Heart left ventricle (tissue), 16 donors: ENCODE measurements around the gene KRT34. TPM values are rescaled to one million over a fixed set of nuclear protein-coding genes. Genes with fewer than 3 reads are reported as not detected.

Experiments
- ATAC-seq, 4 donors: fragments of 200-7000 bp; cut with Tn5 transposase; one replicate each; pipeline ENCODE4 v1.9.1; 2020 to 2022; ENCODE audit warnings: moderate library complexity in 4 of 4, mild to moderate bottlenecking in 3 of 4, moderate number of reproducible peaks in 1 of 4
- DNase-seq, 5 donors: peaks; one replicate each; pipeline ENCODE4 v3.0.0-alpha.2; 2020
- H3K27ac ChIP-seq, 12 donors: fragments of 200-600 bp; sonication (generic) in 4 of 12; one replicate each; pipeline versions ENCODE4 v1.5.0 to v1.8.0; 2016 to 2022; ENCODE audit warnings: mild to moderate bottlenecking in 2 of 12
- H3K27me3 ChIP-seq, 9 donors: fragments of 200-600 bp; sonication (generic) in 2 of 9; one replicate each; pipeline versions ENCODE4 v1.5.1 to v1.8.0; 2016 to 2022; ENCODE audit warnings: mild to moderate bottlenecking in 3 of 9
- H3K36me3 ChIP-seq, 9 donors: fragments of 200-600 bp; sonication (generic) in 2 of 9; one replicate each; pipeline versions ENCODE4 v1.5.0 to v1.8.0; 2018 to 2022; ENCODE audit warnings: mild to moderate bottlenecking in 2 of 9
- H3K4me1 ChIP-seq, 12 donors: fragments of 200-600 bp; sonication (generic) in 4 of 12; one replicate each; pipeline versions ENCODE4 v1.5.0 to v1.8.0; 2016 to 2022; ENCODE audit warnings: mild to moderate bottlenecking in 3 of 12
- H3K4me3 ChIP-seq, 12 donors: fragments of 200-600 bp; sonication (generic) in 4 of 12; one replicate each; pipeline versions ENCODE4 v1.5.0 to v1.8.0; 2017 to 2022; ENCODE audit warnings: mild to moderate bottlenecking in 9 of 12, moderate library complexity in 4 of 12
- H3K9me3 ChIP-seq, 12 donors: fragments of 200-600 bp; sonication (generic) in 4 of 12; one replicate each; pipeline versions ENCODE4 v1.5.0 to v1.8.0; 2016 to 2022; ENCODE audit warnings: mild to moderate bottlenecking in 1 of 12
- POLR2A ChIP-seq, 2 donors: fragments of 450-650 bp; IDR thresholded peaks; one replicate each; pipeline ENCODE4 v1.6.1; 2017; ENCODE audit warnings: antibody characterized with exemption in 2 of 2, mild to moderate bottlenecking in 2 of 2, moderate library complexity in 2 of 2
- WGBS, 4 donors: extraction: QIAGEN DNeasy Blood & Tissue Kit in 2 of 4; methylation state at CpG; one replicate each; pipeline versions ENCODE4 v1.1.5 to v1.1.7; 2013 to 2018; 5-methylcytosine and 5-hydroxymethylcytosine counted together
- intact Hi-C, 10 donors: fragments of 100-400 bp; cut with DNase I; formaldehyde crosslinking; loops; one replicate each; pipeline versions ENCODE4 v1.11.1 to v1.14.2; 2022
- polyA plus RNA-seq, 2 donors: library from polyadenylated mRNA; stranded (reverse); fragments of 200-250 nt; gene quantifications; one replicate each; pipeline ENCODE4 v1.2.3, GENCODE V29; 2013
- total RNA-seq, 9 donors: library from RNA; depleted of rRNA in 2 of 9; stranded (reverse); fragments of >200 nt in 2 of 9; fragmentation: NEBNext Ultra II Directional in 3 of 9; extraction: Animal tissue kit (Norgen Biotek cat#: 25700) in 3 of 9; gene quantifications; one replicate each; pipeline versions ENCODE4 v1.1.0 to v1.2.4, GENCODE V29; 2016 to 2023
- TF ChIP-seq, protein P1 (sequence below), 12 donors: fragments of 200-600 bp; sonication (generic) in 4 of 12; IDR thresholded peaks; one replicate each; pipeline versions ENCODE4 v1.5.0 to v1.8.0; 2018 to 2022; ENCODE audit warnings: antibody characterized with exemption in 12 of 12, mild to moderate bottlenecking in 5 of 12
- donor health status: ischemic (EF 13 %, LVEDD 7.1; RV severe dilation, severe dysfunction).
- donor health status: healthy with polysubstance abuse.
- donor health status: DM: no; HTN: yes; CAD: no.
- donor health status: DM: no; HTN: no; CAD: no.
- donor health status: ischemic (EF 25% LVEDD 6.9; RV normal size, moderate dysfunction).
- donor health status: ischemic (EF 25% LVEDD 5.7; RV mildly dilated, moderate dysfunction).
- donor health status: healthy.
- donor health status: DM: yes; HTN: yes; CAD: no.
- donor health status: ischemic (EF 35%, LVEDD 5.7; RV mildly dilated, moderate dysfunction).
- donor health status: nonischemic (EF 11% LVEDD 7.7; RV severe dilation, severe dysfunction).
- donor health status: DM: yes; HTN: yes; CAD: no.
- donor health status: PGD.
- donor health status: ischemic (EF 29% LVEDD 5.4; RV normal size, mild dysfunction).
- donor health status: nonischemic (EF 23%, LVEDD 6.1; RV moderate dilation, normal function).

The KRT34 gene
- total and polyA plus RNA-seq, 11 donors = not detected

DNA sequence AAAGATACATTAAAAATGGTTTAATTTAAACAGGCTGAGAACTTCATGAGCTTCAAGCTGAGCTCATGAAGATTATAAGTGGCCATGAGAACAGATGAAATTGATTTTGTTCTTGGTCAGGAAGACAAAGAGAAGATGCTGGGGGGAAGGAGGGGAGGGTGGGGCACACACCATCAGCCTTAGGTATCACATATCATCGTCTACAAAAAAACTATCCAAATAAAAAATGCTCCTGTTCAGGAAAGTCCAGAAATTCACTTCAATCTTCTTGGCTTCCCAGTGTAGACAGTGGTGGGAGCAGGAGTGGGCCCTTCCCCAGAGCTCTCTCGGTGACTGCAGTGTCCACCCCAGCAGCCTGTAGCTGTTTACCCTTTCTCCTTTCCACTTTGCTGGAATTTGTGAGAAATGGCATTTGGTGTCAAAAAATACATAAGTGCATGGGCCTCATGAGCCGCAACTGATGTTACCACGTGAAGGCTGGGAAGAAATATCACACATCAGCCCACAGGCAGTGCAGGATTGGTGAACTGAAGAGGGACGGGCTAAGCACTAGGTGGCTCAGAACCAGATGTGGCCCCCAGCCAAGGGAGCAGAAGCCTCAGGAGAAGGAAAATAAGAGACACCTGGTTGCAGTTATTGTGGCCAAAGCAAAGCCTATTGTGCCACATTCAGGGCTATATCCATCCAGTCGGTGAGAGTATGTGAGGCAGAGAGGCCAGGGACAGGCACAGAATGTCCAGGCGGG is 36.2 kb upstream of the KRT34 start:
- ATAC-seq (no peak), DNase-seq (no peak)
- 88 to 93% (median 90%) methylated on average over 7 of the region's 7 CpGs for WGBS, 4 donors
- H3K4me1 ChIP-seq = peaks cover 0 to 14% (median 4%) of the 10 kb centered on the region in 12 donors
- H3K27ac ChIP-seq = no peak overlapping the region
- H3K9me3 ChIP-seq = no peaks in the 10 kb centered on the region
- H3K36me3 ChIP-seq = no peaks in the 10 kb centered on the region
- intact Hi-C loops = no loop called here
- TF ChIP-seq POLR2A (IDR thresholded peaks at IDR 0.05) = no peak
- TF ChIP-seq, protein P1, sequence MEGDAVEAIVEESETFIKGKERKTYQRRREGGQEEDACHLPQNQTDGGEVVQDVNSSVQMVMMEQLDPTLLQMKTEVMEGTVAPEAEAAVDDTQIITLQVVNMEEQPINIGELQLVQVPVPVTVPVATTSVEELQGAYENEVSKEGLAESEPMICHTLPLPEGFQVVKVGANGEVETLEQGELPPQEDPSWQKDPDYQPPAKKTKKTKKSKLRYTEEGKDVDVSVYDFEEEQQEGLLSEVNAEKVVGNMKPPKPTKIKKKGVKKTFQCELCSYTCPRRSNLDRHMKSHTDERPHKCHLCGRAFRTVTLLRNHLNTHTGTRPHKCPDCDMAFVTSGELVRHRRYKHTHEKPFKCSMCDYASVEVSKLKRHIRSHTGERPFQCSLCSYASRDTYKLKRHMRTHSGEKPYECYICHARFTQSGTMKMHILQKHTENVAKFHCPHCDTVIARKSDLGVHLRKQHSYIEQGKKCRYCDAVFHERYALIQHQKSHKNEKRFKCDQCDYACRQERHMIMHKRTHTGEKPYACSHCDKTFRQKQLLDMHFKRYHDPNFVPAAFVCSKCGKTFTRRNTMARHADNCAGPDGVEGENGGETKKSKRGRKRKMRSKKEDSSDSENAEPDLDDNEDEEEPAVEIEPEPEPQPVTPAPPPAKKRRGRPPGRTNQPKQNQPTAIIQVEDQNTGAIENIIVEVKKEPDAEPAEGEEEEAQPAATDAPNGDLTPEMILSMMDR (IDR thresholded peaks at IDR 0.05) = no peak
- no peaks in the 10 kb centered on the region for H3K27me3 ChIP-seq
- no peak overlapping the region for H3K4me3 ChIP-seq

DNA sequence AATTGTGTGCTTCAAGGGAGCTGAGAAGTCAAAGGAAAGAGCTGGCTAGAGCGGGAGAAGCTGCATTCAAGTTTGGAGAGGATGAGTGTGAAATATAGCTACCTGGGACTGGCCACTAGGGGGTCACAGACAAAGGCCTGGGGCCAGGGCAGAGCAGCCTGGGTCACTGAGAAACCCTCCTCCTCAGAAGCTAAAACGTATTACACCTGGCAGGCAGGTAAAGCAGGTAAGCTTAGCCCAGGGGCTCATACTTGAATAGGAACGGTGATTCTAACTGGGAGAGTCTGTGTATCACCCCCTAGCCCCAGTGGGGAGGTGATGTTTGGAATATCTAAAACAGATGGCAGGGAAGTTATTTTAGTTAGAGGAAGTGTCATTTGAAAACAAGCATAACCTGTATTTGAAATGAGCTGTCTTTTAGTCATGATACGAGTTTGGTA is 35.5 kb upstream of the KRT34 start:
- Histone ChIP-seq H3K4me1 (peaks cover 0 to 14% (median 4%) of the 10 kb centered on the region in 12 donors), H3K9me3 (no peaks in the 10 kb centered on the region), H3K36me3 (no peaks in the 10 kb centered on the region), H3K27ac (no peak overlapping the region), H3K27me3 (no peaks in the 10 kb centered on the region), H3K4me3 (no peak overlapping the region)
- DNase-seq (no peak), ATAC-seq (no peak)
- WGBS, 4 donors = 33 to 48% (median 42%) methylated on average over 4 of the region's 4 CpGs
- TF ChIP-seq, protein P1 (IDR thresholded peaks at IDR 0.05) = peak in 3 of 12 donors; percentile 5 to 8 (median 7)
- no peak for TF ChIP-seq POLR2A (IDR thresholded peaks at IDR 0.05)
- intact Hi-C loops = no loop called here

DNA sequence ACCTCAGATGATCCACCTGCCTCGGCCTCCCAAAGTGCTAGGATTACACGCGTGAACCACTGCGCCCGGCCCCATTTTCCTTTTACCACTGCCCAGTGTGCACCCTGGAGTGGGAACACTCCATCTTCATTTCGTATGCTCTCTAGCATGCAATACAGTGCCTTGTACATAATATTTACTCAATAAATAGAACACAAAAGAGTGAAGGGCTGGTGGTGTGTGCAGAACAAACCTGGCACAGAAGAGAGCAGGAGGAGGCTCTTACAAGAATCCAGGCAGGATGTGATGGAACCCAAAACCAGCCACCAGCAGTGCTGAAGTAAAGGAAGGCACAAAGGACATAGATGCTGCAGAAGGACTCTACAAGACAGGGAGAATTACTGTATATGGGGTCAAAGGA is 35.0 kb upstream of the KRT34 start:
- intact Hi-C loops = no loop called here
- Histone ChIP-seq H3K9me3 (no peaks in the 10 kb centered on the region), H3K36me3 (no peaks in the 10 kb centered on the region), H3K27ac (no peak overlapping the region), H3K4me1 (peaks cover 0 to 14% (median 4%) of the 10 kb centered on the region in 12 donors), H3K4me3 (no peak overlapping the region), H3K27me3 (no peaks in the 10 kb centered on the region)
- WGBS, 4 donors = 93 to 97% (median 96%) methylated on average over 6 of the region's 6 CpGs
- TF ChIP-seq, protein P1 (IDR thresholded peaks at IDR 0.05) = no peak
- TF ChIP-seq POLR2A (IDR thresholded peaks at IDR 0.05) = no peak
- ATAC-seq (no peak), DNase-seq (no peak)

DNA sequence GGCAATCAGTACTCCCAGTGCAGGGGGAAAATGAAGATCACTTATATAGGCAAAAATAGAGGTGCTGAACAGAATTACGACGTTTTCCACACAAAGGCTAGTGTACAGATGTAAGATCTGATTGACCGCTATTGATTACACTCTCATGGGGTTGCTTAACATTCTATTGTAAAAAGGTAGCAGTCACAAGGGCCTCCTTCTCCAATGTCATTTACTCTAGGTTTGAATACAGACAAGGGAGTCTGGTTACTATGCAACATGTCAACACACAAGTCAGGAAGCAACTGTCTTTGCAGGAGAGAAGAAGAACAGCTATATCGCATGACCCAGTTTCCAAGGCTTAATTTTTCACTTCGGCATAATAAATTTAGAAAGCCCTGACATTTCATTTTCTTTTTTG is 34.4 kb upstream of the KRT34 start:
- Histone ChIP-seq H3K36me3 (no peaks in the 10 kb centered on the region), H3K4me3 (no peak overlapping the region), H3K27me3 (no peaks in the 10 kb centered on the region), H3K4me1 (peaks cover 0 to 14% (median 4%) of the 10 kb centered on the region in 12 donors), H3K27ac (no peak overlapping the region), H3K9me3 (no peaks in the 10 kb centered on the region)
- TF ChIP-seq, protein P1 (IDR thresholded peaks at IDR 0.05) = no peak
- no peak for TF ChIP-seq POLR2A (IDR thresholded peaks at IDR 0.05)
- ATAC-seq (peak in 3 of 4 donors; percentile 44 to 59 (median 54)), DNase-seq (no peak)
- 75 to 85% (median 81%) methylated on average over 5 of the region's 5 CpGs for WGBS, 4 donors
- intact Hi-C loops = no loop called here
